H9 (cell line): ENCODE data around the gene BYSL. TPM values are rescaled to one million over a fixed set of nuclear protein-coding genes. Genes with fewer than 3 reads are reported as not detected.
A peak's percentile ranks its signal among the peaks of the same experiment; 100 is the strongest.

ENCODE experiments used
- DNase-seq: peaks from one replicate; pipeline ENCODE4 v3.0.0-alpha.2; 2017
- H2AFZ ChIP-seq: one replicate; pipeline ENCODE4 v1.6.1; 2013; ENCODE audit warnings: mild to moderate bottlenecking, low read length, control low read depth, moderate library complexity
- H2AK5ac ChIP-seq: 2 replicates; pipeline ENCODE4 v1.6.1; 2013; ENCODE audit warnings: low read length, control low read depth, mixed read lengths; ENCODE audit not compliant: insufficient read length
- H2BK120ac ChIP-seq: one replicate; pipeline ENCODE4 v1.6.1; 2013; ENCODE audit warnings: low read depth, mild to moderate bottlenecking, low read length, control low read depth, inconsistent platforms; ENCODE audit not compliant: poor library complexity, severe bottlenecking
- H2BK12ac ChIP-seq: 2 replicates; pipeline ENCODE4 v1.6.1; 2013; ENCODE audit warnings: low read length, control low read depth, mixed read lengths, low read depth; ENCODE audit not compliant: insufficient read length
- H2BK15ac ChIP-seq: 2 replicates; pipeline ENCODE4 v1.6.1; 2013; ENCODE audit warnings: low read depth, low read length, control low read depth
- H2BK20ac ChIP-seq: one replicate; pipeline ENCODE4 v1.6.1; 2013; ENCODE audit warnings: low read depth, mild to moderate bottlenecking, low read length, control low read depth, inconsistent platforms; ENCODE audit not compliant: poor library complexity, severe bottlenecking
- H2BK5ac ChIP-seq: 2 replicates; pipeline ENCODE4 v1.6.1; 2013; ENCODE audit warnings: low read length, control low read depth, mixed read lengths; ENCODE audit not compliant: insufficient read length
- H3K14ac ChIP-seq: 2 replicates; pipeline ENCODE4 v1.6.1; 2013; ENCODE audit warnings: low read length, control low read depth; ENCODE audit not compliant: insufficient read depth
- H3K18ac ChIP-seq: 2 replicates; pipeline ENCODE4 v1.6.1; 2013; ENCODE audit warnings: low read depth, mild to moderate bottlenecking, mixed read lengths, low read length, control low read depth; ENCODE audit not compliant: insufficient read length
- H3K23ac ChIP-seq: 2 replicates; pipeline ENCODE4 v1.6.1; 2013; ENCODE audit warnings: low read length, control low read depth, mixed read lengths, low read depth; ENCODE audit not compliant: insufficient read length
- H3K23me2 ChIP-seq: 2 replicates; pipeline ENCODE4 v1.6.1; 2013; ENCODE audit warnings: low read depth, mild to moderate bottlenecking, mixed read lengths, low read length, control low read depth; ENCODE audit not compliant: insufficient read length, poor library complexity, severe bottlenecking
- H3K27ac ChIP-seq: 2 replicates; pipeline ENCODE4 v1.5.1; 2013; ENCODE audit warnings: low read length, control low read depth, mixed read lengths, low read depth; ENCODE audit not compliant: insufficient read length
- H3K27me3 ChIP-seq: 2 replicates; pipeline ENCODE4 v1.6.1; 2013; ENCODE audit warnings: low read length, control low read depth, inconsistent platforms; ENCODE audit not compliant: insufficient read depth
- H3K4ac ChIP-seq: 2 replicates; pipeline ENCODE4 v1.6.1; 2013; ENCODE audit warnings: low read depth, mild to moderate bottlenecking, control low read depth, inconsistent platforms, low read length, moderate library complexity
- H3K4me1 ChIP-seq: 2 replicates; pipeline ENCODE4 v1.6.1; 2013; ENCODE audit warnings: low read length, control low read depth, inconsistent platforms; ENCODE audit not compliant: insufficient read depth
- H3K4me2 ChIP-seq: 2 replicates; pipeline ENCODE4 v1.6.1; 2013; ENCODE audit warnings: low read length, control low read depth, mixed read lengths; ENCODE audit not compliant: insufficient read length, insufficient read depth
- H3K56ac ChIP-seq: 2 replicates; pipeline ENCODE4 v1.6.1; 2013; ENCODE audit warnings: low read depth, mild to moderate bottlenecking, mixed read lengths, low read length, control low read depth; ENCODE audit not compliant: insufficient read length
- H3K79me1 ChIP-seq: 2 replicates; pipeline ENCODE4 v1.6.1; 2013; ENCODE audit warnings: low read depth, mild to moderate bottlenecking, moderate library complexity, low read length, control low read depth, inconsistent platforms; ENCODE audit not compliant: insufficient read depth, poor library complexity, severe bottlenecking
- H3K79me2 ChIP-seq: 2 replicates; pipeline ENCODE4 v1.6.1; 2013; ENCODE audit warnings: low read length, control low read depth, inconsistent platforms; ENCODE audit not compliant: insufficient read depth
- H3K9ac ChIP-seq: 2 replicates; pipeline ENCODE4 v1.6.1; 2013; ENCODE audit warnings: low read length, control low read depth, mixed read lengths; ENCODE audit not compliant: insufficient read length; ENCODE audit errors: extremely low read depth
- H3K9me3 ChIP-seq: one replicate; pipeline ENCODE4 v1.6.1; 2013; ENCODE audit warnings: low read depth, low read length, inconsistent platforms; ENCODE audit not compliant: control insufficient read depth
- H3T11ph ChIP-seq: one replicate; pipeline ENCODE4 v1.6.1; 2013; ENCODE audit warnings: mild to moderate bottlenecking, low read length, control low read depth, inconsistent platforms
- H4K20me1 ChIP-seq: one replicate; pipeline ENCODE4 v1.6.1; 2013; ENCODE audit not compliant: control insufficient read depth, insufficient read length, insufficient read depth
- H4K5ac ChIP-seq: 2 replicates; pipeline ENCODE4 v1.6.1; 2013; ENCODE audit warnings: low read depth, mild to moderate bottlenecking, mixed read lengths, low read length, control low read depth; ENCODE audit not compliant: insufficient read length
- H4K8ac ChIP-seq: replicated peaks from 2 replicates; pipeline ENCODE4 v1.6.1; 2013; ENCODE audit warnings: low read length, control low read depth, mixed read lengths, low read depth; ENCODE audit not compliant: insufficient read length
- H4K91ac ChIP-seq: 2 replicates; pipeline ENCODE4 v1.6.1; 2013; ENCODE audit warnings: low read depth, mild to moderate bottlenecking, moderate library complexity, mixed read lengths, low read length, control low read depth; ENCODE audit not compliant: insufficient read length
- H3K27ac Mint-ChIP-seq, 3 experiments: 2 replicates in 2 of 3; 3 replicates in 1 of 3; pipeline ENCODE4 v1.8.0; 2020 to 2021; ENCODE audit warnings: mixed read lengths in 3 of 3, mild to moderate bottlenecking in 1 of 3, moderate library complexity in 1 of 3
- H3K27me3 Mint-ChIP-seq: 2 replicates; pipeline ENCODE4 v1.8.0; 2021; ENCODE audit warnings: low read depth, mild to moderate bottlenecking, moderate library complexity, mixed read lengths
- H3K36me3 Mint-ChIP-seq, 3 experiments: 2 replicates in 2 of 3; 3 replicates in 1 of 3; pipeline ENCODE4 v1.8.0; 2020 to 2021; ENCODE audit warnings: low read depth in 3 of 3, mixed read lengths in 3 of 3; ENCODE audit not compliant: insufficient read depth in 1 of 3
- H3K4me1 Mint-ChIP-seq, 2 experiments: 2 replicates each; pipeline ENCODE4 v1.8.0; 2020; ENCODE audit warnings: mixed read lengths in 2 of 2
- H3K4me3 Mint-ChIP-seq, 2 experiments: 2 replicates in 1 of 2; 3 replicates in 1 of 2; pipeline ENCODE4 v1.8.0; 2020 to 2021; ENCODE audit warnings: mild to moderate bottlenecking in 2 of 2, mixed read lengths in 2 of 2, moderate library complexity in 1 of 2
- H3K9me3 Mint-ChIP-seq, 2 experiments: 2 replicates in 1 of 2; 3 replicates in 1 of 2; pipeline ENCODE4 v1.8.0; 2020; ENCODE audit warnings: mild to moderate bottlenecking in 2 of 2, mixed read lengths in 2 of 2, moderate library complexity in 1 of 2
- WGBS: extraction: QIAGEN DNeasy Blood & Tissue Kit; methylation state at CpG from one replicate; pipeline ENCODE4 v1.1.7; 2013; ENCODE audit warnings: missing lambda C conversion rate, low lambda C conversion rate, mixed read lengths; ENCODE audit not compliant: insufficient read length; ENCODE audit errors: extremely low coverage; 5-methylcytosine and 5-hydroxymethylcytosine counted together
- long read RNA-seq: library from polyadenylated mRNA; unstranded; transcript quantifications from one replicate; pipeline ENCODE4 v2.0.0, GENCODE V29; 2020
- total RNA-seq: library from RNA; stranded (reverse); gene quantifications from 2 replicates; pipeline ENCODE4 v1.2.1, GENCODE V29; 2021
- TF ChIP-seq, protein P1 (sequence below): fragments of 200-600 bp; sonication (generic); conservative IDR thresholded peaks from 3 replicates; pipeline ENCODE4 v1.8.0; 2021; ENCODE audit warnings: antibody characterized with exemption, mild to moderate bottlenecking

The BYSL gene, protein sequence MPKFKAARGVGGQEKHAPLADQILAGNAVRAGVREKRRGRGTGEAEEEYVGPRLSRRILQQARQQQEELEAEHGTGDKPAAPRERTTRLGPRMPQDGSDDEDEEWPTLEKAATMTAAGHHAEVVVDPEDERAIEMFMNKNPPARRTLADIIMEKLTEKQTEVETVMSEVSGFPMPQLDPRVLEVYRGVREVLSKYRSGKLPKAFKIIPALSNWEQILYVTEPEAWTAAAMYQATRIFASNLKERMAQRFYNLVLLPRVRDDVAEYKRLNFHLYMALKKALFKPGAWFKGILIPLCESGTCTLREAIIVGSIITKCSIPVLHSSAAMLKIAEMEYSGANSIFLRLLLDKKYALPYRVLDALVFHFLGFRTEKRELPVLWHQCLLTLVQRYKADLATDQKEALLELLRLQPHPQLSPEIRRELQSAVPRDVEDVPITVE
- 71.1 and 74.2 TPM in 2 replicates for total RNA-seq
- long read RNA-seq, transcript BYSL-201 (7 exons, 2,029 nt): major isoform, 172 of 188 reads
- long read RNA-seq, partial matches to known transcripts: 1 of 188 reads
- long read RNA-seq, other reads (novel, unspliced or antisense): 11 of 188 reads

DNA sequence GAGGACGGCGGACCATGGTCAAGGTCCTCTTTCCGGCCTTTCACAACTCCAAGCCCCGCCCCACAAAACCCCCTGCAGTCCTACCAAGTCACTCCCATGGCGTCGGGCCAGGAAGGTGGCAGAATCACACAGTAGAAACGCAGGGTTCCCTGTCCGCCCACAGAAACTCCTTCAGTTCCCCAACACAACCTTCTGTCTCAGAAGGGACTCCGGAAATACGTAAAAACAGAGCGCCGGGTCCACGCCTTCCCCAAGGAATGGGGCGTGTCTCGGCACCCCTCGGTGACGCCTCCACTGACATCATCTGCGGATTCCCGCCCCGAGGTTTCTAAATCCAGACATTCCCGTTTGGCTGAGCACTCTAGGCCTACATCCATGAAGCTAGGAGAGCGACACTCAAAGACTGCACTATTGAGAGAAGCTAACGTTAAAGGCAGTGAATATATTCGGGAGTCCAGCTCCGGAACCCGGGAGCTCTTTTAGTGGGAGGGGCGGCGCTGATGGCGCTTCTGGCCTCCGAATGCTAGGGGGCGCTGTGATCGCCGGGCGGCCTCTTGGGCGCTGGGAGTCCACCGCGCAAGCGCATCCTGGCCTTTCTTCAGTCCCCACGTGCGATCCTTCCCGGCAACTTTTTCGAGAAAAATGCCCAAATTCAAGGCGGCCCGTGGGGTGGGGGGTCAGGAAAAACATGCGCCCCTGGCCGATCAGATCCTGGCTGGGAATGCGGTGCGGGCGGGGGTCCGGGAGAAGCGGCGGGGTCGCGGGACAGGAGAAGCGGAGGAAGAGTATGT, at the start of gene BYSL, which contains the start of gene MED20:
Gene BYSL, plus strand, starts transcription at position 579 of the 791 bp plus-strand sequence. Its CDS starts 64 bp downstream, at position 643.
Gene MED20, minus strand, starts transcription at position 219 of the 791 bp plus-strand sequence. Its CDS starts 121 bp downstream, at position 98.
- Histone ChIP-seq H3K9me3 (no peaks in the 10 kb centered on the region), H3K4ac (peak within 1 kb of the TSS; percentile 39; the same call in 1 of the 2 replicates), H3K23ac (no peak within 1 kb of the TSS), H4K20me1 (no peaks in the 10 kb centered on the region), H2BK5ac (peak within 1 kb of the TSS; percentile 46), H3K27me3 (no peaks in the 10 kb centered on the region), H2BK120ac (peak within 1 kb of the TSS; percentile 91), H3K4me1 (no peaks in the 10 kb centered on the region), H3K23me2 (peaks cover 11% of the 10 kb centered on the region), H3K18ac (peak within 1 kb of the TSS; percentile 99), H3K79me1 (peaks cover 9% of the 10 kb centered on the region), H3K14ac (peak within 1 kb of the TSS; percentile 96), H3T11ph (peak within 1 kb of the TSS; percentile 87), H2BK20ac (no peak within 1 kb of the TSS), H4K5ac (no peak within 1 kb of the TSS), H3K27ac (peak within 1 kb of the TSS; percentile 83), H3K9ac (peak within 1 kb of the TSS; percentile 99), H2BK15ac (no peak within 1 kb of the TSS), H3K79me2 (peaks cover 38% of the 10 kb centered on the region; the same call in 1 of the 2 replicates), H3K4me2 (peak within 1 kb of the TSS; percentile 90), H2AFZ (peak within 1 kb of the TSS; percentile 99), H4K8ac (no peak within 1 kb of the TSS), H2AK5ac (no peak within 1 kb of the TSS), H3K56ac (peak within 1 kb of the TSS; percentile 45), H2BK12ac (no peak within 1 kb of the TSS), H4K91ac (peak within 1 kb of the TSS; percentile 4)
- no peaks in the 10 kb centered on the region; a peak in 1 of 5 replicates for H3K9me3 Mint-ChIP-seq
- peak within 1 kb of the TSS; percentile 97 to 100 for H3K4me3 Mint-ChIP-seq
- DNase-seq: peak; percentile 91
- H3K4me1 Mint-ChIP-seq: peaks cover 21 to 31% of the 10 kb centered on the region in 2 experiments
- peaks cover 21 to 43% (median 36%) of the 10 kb centered on the region in 3 experiments; a peak in 6 of 7 replicates for H3K36me3 Mint-ChIP-seq
- TF ChIP-seq, protein P1, sequence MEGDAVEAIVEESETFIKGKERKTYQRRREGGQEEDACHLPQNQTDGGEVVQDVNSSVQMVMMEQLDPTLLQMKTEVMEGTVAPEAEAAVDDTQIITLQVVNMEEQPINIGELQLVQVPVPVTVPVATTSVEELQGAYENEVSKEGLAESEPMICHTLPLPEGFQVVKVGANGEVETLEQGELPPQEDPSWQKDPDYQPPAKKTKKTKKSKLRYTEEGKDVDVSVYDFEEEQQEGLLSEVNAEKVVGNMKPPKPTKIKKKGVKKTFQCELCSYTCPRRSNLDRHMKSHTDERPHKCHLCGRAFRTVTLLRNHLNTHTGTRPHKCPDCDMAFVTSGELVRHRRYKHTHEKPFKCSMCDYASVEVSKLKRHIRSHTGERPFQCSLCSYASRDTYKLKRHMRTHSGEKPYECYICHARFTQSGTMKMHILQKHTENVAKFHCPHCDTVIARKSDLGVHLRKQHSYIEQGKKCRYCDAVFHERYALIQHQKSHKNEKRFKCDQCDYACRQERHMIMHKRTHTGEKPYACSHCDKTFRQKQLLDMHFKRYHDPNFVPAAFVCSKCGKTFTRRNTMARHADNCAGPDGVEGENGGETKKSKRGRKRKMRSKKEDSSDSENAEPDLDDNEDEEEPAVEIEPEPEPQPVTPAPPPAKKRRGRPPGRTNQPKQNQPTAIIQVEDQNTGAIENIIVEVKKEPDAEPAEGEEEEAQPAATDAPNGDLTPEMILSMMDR: peak; percentile 99; the same call in 2 of the 3 replicates
- peak within 1 kb of the TSS; percentile 100 for H3K27ac Mint-ChIP-seq
- no CpG with 5 or more reads among the region's 55 CpGs for WGBS
- H3K27me3 Mint-ChIP-seq: no peaks in the 10 kb centered on the region
